ENCODE measurements around the gene ADARB1.

GRCh38 chr21:45248301-45248892 lies 174.0 kb downstream of the ADARB1 start:
- TF ChIP-seq CTCF (IDR thresholded peaks at IDR 0.05; ENCODE audit: poor library complexity) = no peak
- no peak for TF ChIP-seq EZH2 (IDR thresholded peaks at IDR 0.05; ENCODE audit: borderline replicate concordance)
- TF ChIP-seq EZH2phosphoT487 (IDR thresholded peaks at IDR 0.05; ENCODE audit: low read depth, severe bottlenecking, unreplicated experiment) = no peak
